GM18907 (cell line): ENCODE measurements around the gene DCTN4.
"Not testable (repeated sequence)": the region's sequence is repeated elsewhere in the genome, so short reads cannot be mapped to it uniquely, and the experiment has no call there.

Experiments
- ATAC-seq: cut with Tn5 transposase; IDR thresholded peaks from one replicate; pipeline ENCODE4 v1.9.1; 2021; ENCODE audit warnings: mild to moderate bottlenecking, moderate library complexity; ENCODE audit not compliant: unreplicated experiment

DCTN4 gene

DNA sequence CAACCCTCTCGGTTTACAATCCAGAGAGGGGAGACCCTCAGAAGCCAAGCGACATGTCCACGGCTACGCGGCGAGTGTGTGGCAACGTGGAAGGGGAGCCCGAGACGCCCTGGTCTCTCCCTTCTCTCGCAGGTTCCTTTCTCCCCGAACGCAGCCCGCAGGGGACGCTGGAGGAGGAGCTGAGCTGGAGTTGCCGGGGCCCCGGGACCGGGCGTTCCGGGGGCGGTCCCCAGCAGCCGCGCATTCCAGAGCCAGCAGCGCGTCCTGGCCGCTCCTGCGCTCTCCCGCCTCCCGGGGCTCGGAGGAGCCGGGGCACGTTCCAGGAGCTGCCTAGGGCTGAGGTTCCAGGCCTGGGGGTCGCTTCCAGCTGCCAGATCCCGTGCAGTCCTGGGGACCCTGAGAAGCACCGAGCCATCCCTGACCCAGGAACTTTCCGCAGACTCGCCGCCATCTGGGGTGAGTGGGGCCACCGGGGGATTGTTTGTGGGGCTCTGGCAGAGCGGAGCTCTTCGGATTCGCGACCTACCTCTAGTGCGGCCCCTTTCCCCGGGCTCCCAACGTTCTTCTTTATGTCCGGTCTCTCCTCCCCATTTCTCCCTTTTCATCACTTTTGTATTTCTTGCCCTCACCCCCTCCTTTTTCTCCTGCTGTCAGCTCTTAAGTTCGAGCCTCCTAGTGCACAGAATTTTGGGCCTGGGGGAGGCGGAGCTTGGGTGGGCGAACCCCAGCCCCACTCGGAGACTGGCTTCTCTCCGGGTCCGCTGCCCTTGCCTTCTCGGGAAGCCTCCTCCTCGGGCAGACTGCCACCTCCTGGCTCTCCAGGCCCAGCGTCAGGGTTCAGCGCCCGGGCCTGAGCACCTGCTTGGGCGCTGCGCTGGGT lies 19.9 kb upstream of the DCTN4 start, which contains the start of gene SMIM3:
Gene SMIM3, plus strand, starts transcription at position 241 of the 880 bp plus-strand sequence. CDS start 16,684 bp downstream, outside the sequence.
- ATAC-seq = no peak

DNA sequence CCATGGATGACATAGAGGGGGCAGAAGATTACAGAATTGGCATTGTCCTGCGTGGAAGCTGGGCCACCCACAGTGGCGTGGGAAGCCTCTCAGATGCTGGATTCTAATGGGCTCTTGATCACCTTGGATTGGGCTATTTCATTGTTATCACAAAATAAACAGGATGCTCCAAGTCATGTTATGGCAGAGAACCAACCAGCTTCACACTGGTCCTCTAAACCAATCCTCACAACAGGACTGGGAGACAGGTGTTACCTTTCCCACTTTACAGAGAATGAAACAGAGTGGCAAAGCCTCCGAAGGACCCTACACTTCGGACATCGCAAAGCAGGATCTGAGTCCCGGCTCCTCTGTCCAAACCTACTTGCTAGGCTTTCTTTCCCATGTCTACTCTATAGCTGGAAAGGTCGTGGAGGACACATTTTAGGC lies 19.3 kb upstream of the DCTN4 start:
- no peak for ATAC-seq

DNA sequence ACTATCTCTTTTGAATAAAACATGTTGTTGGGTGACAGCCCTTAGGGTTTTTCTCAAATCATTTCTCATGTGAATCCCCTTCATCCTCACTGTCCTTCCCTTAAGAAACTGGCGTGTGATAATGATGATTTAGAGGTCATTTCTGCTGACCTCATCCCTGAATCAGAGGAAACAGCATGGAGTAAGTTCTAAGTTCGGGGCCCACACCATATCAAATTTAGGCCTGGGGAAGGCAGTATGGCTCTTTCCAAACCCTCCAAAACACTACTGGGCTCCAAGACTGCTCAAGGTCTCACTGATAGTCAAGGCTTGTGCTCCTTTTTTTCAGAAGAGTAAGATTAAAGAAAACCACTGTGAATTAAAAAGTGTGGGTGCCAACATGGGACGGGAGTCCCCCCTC lies 18.9 kb upstream of the DCTN4 start:
- ATAC-seq = no peak

DNA sequence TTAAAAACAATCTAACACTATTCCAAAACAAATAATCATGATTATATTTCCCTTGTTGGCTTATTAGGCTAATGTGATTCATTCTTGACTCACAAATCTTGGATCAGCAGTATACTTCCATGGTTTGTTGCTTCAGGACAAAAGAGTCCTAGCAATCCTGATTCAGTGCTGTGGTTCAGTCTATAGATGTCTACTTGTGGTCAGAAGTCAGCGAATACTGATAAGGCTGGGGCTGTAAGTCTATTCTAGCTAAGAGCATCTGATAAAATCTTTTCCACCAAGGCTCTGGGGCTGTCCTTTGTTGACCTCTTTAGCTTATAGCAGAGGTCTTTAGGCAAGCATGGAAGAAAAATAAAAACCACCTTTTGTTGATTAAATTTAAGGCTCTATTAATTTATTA lies 15.3 kb upstream of the DCTN4 start:
- ATAC-seq = no peak

DNA sequence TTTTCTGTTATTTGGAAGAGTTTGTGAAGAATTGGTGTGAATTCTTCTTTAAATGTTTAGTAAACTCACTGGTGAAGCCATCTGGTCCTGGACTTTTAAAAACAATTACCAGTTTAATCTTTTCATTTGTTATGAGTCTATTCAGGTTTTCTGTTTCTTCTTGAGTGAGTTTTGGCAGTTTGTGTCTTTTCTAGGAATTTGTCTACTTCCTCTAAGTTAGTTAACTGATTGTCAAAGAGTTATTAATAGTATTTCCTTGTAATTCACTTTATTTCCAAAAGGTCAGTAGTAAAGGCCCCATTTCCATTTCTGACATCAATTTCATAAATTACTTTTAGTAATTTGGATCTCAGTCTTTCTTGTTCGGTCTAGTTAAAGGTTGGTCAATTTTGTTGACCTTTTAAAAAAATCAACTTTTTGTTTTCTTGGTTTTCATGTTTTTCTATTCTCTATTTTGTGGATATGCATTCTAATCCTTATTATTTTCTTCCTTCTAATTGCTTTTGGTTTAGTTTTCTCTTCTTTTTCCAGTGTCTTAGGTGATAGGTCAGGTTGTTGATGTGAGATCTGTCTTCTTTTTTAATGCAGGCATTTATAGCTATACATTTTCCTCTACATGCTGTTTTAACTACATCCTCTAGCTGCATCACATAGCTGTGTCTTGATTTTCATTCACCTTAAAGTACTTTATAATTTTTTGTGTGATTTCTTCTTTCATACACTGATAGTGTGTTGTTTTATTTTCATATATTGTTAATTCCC lies 12.4 kb upstream of the DCTN4 start:
- no peak for ATAC-seq

DNA sequence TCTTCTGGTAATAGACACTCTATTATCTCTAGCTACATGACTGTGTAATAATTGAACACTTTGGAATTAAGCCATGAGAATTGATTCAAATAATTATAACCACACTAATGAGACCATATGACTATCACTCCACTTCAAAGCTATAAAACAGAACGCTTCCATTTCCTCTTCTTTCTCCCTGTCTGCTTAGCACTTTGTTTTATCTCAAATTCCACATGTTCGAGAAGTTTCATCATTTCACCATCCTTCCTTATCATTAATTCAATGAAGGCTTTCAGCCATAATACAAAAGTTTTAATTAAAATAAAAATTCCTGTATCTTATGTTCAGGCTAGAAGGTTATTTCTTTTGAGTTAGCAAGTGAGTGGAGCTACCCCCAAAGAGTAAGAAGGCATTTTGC lies 7.4 kb upstream of the DCTN4 start:
- no peak for ATAC-seq

DNA sequence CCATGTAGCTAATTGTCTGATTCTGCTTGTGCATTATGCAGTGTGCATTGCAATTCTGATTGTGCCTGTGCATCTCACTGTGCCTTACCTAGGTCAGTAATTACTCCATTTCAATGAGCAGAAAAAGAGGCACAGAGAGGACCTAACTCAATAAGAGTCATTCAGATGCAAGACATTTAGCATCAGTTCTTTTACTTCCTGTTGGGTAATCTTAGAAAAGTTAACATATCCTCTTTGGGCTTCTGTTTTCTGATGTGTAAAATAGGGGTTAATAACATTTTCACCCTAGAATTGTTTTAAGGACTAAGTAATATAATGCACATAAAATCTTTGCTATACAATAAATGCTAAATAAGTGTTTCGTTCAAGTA lies 7.0 kb upstream of the DCTN4 start:
- ATAC-seq = no peak

DNA sequence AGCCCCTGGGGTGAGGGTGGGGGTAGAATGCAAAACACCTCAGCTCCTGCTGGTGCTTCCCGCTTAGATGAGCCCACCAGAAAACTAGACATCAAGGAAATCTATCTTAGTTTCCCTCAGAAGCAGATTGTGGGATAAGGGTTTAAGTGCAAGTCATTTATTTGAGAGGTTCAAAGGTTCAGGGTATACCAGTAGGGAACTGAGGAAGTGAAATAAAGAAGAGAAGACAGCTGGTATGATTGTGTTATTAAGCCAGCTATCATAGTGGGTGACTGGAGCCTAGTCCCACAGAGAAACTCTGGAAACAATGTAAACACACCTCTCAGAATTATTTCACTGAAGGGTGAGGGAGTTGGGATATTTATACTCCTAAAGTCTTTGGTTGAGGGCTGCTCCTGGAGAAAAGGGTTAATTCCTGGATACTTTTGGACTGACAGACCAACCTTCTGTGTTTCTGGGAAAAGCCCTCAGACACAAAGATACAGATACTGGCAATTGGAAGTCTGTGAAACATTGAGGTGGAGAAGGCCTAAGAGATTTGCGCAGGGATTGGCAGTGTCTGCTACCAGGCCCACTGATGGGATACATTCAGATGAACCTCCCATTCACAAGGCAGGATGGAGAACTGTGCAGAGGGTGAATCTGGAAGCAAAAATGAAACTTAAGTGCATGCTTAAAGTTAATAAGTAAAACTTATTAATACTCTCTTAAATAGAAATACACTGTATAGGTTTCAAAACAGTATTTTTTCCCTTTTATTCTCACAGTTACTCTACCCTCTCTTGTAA lies 6.4 kb upstream of the DCTN4 start:
- ATAC-seq = no peak

DNA sequence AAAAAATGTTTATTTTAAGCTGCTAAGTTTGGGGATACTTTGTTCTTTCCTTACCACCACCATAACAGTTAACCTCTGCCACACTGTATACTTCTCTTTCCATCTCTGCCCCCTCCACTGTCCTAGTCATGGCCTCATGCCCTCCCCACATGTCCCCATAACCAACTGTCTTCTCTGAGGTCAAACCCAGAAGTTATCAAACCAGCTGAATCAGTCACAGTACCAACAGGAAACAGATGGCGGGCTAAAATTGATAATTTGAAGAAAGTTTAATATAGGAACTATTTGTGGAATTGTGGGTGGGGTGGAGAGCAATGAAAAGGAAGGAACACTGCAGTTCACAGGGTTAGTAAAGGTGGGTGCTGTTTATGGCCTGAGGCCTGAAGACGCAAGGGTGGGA lies 5.7 kb upstream of the DCTN4 start:
- ATAC-seq = no peak

DNA sequence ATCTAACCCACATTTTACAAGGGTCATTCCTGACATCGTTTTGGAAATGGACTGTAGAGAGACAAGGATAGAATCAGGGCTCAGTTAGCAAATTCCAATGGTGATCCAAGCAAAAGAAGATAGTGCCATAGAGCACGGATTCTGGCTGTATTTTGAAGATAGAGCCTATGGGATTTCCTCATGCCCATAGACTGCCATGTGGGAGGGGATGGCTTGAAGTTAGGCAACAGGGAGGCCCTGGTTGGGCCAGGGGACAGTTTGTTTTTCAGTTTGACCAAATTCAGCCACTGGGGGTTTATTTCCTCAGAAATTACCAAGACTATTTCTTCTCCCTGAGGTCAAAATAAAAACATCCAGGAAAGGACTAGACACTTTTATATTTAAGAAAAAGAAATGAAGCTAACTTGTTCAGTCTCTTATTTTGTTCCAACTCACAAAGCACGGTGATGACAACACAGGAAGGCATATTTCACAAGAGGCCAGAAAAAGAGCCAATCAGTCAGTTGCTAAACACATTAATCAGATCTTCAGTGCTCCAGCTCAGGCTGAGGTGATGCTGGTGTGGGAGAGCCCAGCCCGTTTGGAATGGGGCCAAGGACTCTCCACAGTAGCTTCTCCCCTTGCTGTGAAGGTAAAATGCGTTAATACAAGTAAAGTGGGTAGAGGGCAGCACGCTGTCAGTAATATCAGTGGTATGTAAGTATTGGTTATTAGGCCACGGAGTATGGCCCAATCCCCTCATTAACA lies 4.4 kb upstream of the DCTN4 start:
- no peak for ATAC-seq

DNA sequence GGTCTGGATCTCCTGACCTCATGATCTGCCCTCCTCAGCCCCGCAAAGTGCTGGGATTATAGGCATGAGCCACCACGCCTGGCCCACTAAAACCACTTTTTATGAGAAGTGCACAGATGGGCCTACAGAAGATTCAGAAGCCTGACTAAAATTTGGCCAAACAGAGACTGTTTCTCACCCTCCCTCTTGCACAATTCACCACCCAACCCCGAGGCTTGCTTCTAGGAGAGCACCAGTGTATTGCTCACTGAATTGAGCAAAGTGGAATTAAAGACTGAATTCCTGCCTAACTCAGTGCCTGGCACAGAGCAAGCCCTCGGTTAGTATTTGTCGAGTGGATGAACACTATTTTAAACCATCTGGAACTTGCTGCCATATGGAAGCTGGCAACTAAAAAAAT lies 3.4 kb upstream of the DCTN4 start:
- ATAC-seq = no peak

DNA sequence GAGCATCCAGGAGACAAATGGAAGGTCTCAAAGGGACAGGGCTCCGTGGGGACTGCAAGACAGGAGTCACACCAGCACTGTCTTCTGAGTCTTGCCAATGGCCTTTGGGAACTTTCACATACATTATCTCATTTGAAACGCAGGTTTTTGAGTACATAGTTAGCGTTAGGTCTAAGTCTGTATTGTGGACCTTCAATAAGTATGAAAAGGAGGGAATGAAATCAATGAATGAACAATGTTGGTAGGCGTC lies 442 bp upstream of the DCTN4 start:
- ATAC-seq = no peak

DNA sequence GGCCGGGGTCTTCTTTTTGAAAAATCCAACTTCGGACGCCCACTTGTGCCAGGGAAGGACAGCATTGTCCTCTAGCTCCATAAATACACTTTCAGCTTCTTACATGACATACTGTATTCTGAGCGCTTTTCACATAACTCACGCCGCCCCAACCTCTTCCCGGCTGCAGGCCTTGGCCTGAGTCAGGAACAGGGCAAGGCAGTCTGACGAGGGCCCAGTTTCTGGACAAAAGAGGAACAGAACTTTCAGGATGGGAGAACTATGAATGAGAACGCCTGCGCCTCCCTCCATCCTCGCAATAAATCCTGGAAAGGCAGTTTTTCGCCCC lies 650 bp downstream of the DCTN4 start:
- ATAC-seq = peak; percentile 27

DNA sequence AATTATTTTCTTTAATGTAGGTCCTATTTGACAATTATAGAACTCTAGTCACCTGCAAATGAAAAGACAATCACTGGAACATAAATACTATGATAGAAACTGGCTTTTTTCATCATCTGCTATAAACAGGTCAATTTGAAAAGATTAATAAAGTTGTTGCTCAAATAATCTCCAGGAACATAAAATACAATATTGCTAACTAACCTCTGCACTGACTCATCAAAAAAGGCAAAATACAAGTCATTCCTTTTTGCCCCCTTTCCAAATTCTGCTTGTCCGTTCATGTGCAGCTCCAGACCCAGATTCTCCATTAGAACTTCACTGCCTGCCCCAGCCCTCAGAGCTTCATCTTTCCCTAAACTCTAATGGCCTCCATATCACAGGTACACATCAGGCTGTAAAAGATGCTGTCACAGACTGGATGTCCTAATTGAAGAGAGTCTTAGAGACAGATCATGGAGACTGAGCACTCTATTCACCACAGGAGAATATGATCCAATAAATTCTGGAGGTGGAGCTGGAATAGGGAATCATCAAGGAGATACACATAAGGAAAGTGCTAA lies 1.6 kb downstream of the DCTN4 start:
- ATAC-seq = no peak

DNA sequence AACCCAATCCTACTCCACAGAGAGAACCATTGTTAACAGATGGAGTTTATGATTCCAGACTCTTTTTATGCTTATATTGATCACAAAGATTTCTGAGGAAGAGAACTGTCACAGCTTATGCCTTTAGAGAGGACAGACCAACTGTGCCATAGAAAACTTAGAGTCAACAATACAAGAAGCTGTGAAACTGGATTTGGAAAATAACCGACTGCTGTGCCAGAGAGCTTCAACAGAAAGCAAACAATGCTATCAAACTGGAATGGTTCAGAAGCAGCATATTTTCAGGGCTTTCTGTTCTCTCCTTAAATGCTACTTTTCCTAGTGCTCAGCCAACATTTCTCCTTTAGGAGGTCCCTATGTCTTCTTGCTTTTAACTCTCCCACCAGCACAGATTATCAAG lies 5.0 kb downstream of the DCTN4 start:
- no peak for ATAC-seq

DNA sequence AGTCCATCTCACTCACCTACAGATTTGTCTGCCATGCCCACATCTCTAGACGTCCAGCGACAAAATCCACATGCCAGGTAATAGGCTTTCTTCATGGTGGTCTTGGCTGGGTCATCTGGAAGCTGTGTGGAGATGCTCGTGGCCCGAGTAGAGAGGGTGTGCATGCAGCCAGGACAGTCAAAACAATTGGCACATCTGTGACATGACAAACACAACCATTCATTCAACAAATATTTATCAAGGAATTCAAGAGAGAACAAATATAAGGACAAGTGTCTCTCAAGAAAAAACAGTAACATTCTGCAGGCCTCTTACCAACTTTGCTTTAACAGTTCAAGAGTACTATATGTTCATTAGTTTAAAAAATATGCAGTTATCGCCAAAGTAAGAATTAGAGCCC lies 5.4 kb downstream of the DCTN4 start:
- no peak for ATAC-seq

DNA sequence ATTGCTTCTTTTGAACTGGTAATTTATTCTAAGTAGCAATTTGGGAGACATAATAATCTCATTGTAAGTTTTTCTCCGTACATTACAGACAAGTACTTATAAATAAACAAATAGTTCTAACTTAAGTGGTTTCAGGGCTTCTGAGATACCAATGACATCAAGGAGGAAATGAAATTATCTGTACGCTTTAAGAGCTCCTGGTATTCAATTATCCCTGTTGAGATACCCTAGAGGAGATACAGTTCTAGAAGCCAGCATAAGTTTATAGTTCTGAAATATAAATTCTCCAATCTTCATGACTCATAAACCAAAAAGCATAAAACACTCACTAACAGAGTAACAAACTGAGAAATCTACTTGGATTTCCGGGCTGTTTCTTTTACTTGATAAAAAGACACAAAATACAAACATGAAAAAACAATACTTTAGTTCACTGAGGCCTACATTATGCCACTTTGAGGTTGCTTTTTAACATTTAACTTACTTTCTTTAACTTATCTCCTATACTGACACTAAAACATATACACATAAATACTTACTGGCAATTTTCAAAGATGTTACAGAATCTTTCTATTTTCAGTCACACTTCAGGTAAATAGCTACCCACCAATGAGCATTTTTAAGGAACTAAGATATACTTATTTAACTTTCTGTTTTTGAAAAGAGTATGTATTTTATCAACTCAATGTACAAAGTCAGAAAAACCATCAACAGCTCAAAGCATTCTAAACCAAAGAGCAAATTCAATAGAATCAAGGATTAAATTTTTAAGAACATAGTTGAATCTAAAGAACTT lies 7.5 kb downstream of the DCTN4 start:
- no peak for ATAC-seq

DNA sequence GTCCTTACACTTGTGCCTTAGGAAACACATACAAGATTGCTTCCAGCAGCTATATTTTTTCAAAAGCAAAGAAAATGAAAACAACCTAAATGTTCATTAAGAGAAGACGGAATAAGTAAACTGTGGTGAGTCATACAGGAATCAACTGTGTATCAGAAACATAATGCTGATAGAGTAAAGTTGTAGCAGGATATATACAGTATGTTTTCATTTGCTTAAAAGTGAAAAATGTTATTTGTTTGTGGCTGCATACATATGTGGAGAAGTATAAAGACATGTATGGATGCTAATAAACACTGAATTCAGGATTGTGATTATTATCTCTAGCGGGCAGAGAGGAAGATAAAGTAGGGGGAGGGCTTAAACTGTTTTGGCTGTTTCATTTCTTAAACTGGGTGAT lies 8.3 kb downstream of the DCTN4 start:
- ATAC-seq = no peak

DNA sequence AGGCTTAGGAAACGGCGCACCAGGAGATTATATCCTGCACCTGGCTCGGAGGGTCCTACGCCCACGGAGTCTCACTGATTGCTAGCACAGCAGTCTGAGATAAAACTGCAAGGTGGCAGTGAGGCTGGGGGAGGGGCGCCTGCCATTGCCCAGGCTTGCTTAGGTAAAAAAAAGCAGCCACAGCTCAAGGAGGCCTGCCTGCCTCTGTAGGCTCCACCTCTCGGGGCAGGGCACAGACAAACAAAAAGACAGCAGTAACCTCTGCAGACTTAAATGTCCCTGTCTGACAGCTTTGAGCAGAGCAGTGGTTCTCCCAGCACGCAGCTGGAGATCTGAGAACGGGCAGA lies 15.7 kb downstream of the DCTN4 start:
- ATAC-seq = not testable (repeated sequence)
